ENCODE measurements around the gene VEGFA. TPM values are rescaled to one million over a fixed set of nuclear protein-coding genes. Genes with fewer than 3 reads are reported as not detected.
A peak's percentile ranks its signal among the peaks of the same experiment; 100 is the strongest.

VEGFA gene
- 111 and 117 TPM in 2 replicates for polyA plus RNA-seq (2013)

- Histone ChIP-seq H2BK12ac (ENCODE audit: low read length) (peak within 1 kb of the TSS; percentile 41), H4K8ac (ENCODE audit: low read depth, low read length) (peak within 1 kb of the TSS; percentile 27), H3K23ac (ENCODE audit: low read length) (no peak within 1 kb of the TSS), H2BK120ac (ENCODE audit: insufficient read depth, low read length, poor library complexity) (peak within 1 kb of the TSS; percentile 65), H3K14ac (ENCODE audit: low read length) (peak within 1 kb of the TSS; percentile 89), H3K36me3 (ENCODE audit: control insufficient read depth in 1 of 2, insufficient read depth in 2 of 2, low read length in 2 of 2) (no peaks in the 10 kb centered on the region), H3K4ac (ENCODE audit: low read depth, low read length) (peak within 1 kb of the TSS; percentile 53), H3K18ac (ENCODE audit: low read length) (peak within 1 kb of the TSS; percentile 93), H3K4me3 (ENCODE audit: low read depth, low read length) (peak within 1 kb of the TSS; percentile 82), H3K9ac (ENCODE audit: low read length) (peak within 1 kb of the TSS; percentile 79), H2AFZ (ENCODE audit: insufficient read depth, low read length, poor library complexity) (peak within 1 kb of the TSS; percentile 72), H4K12ac (ENCODE audit: low read depth, low read length) (peak within 1 kb of the TSS; percentile 51), H2BK5ac (ENCODE audit: low read depth, low read length, poor library complexity) (peak within 1 kb of the TSS; percentile 18), H4K91ac (ENCODE audit: low read depth, low read length) (peak within 1 kb of the TSS; percentile 71), H3K27me3 (ENCODE audit: insufficient read depth, low read length) (no peaks in the 10 kb centered on the region), H2AK5ac (ENCODE audit: low read length) (no peak within 1 kb of the TSS), H3K4me1 (ENCODE audit: control insufficient read depth in 1 of 2, insufficient read depth in 2 of 2, low read length in 2 of 2) (peaks cover 4 to 13% of the 10 kb centered on the region in 2 experiments), H3K4me2 (ENCODE audit: low read length) (peak within 1 kb of the TSS; percentile 98), H3K27ac (ENCODE audit: low read depth, low read length) (peak within 1 kb of the TSS; percentile 38), H3K9me3 (ENCODE audit: insufficient read depth, low read depth, low read length) (no peaks in the 10 kb centered on the region), H3K79me1 (ENCODE audit: low read length) (peaks cover 14% of the 10 kb centered on the region), H3K79me2 (ENCODE audit: control insufficient read depth, insufficient read depth, low read length, poor library complexity) (peaks cover 9% of the 10 kb centered on the region)
- no CpG with 5 or more reads among the region's 62 CpGs for WGBS (ENCODE audit: extremely low coverage, insufficient coverage, insufficient read length)
- peak; percentile 76 to 86 for DNase-seq
These were observed at the start of gene VEGFA for GRCh38 chr6:43769526-43770371. Gene VEGFA, plus strand, starts transcription at chr6:43770211.

GRCh38 chr6:43720999-43721398 lies 49.0 kb upstream of the VEGFA start:
- Histone ChIP-seq H3K9ac (ENCODE audit: low read length) (no peak overlapping the region), H3K23ac (ENCODE audit: low read length) (no peak overlapping the region), H3K79me2 (ENCODE audit: control insufficient read depth, insufficient read depth, low read length, poor library complexity) (no peaks in the 10 kb centered on the region), H2BK120ac (ENCODE audit: insufficient read depth, low read length, poor library complexity) (no peak overlapping the region), H2BK5ac (ENCODE audit: low read depth, low read length, poor library complexity) (no peak overlapping the region), H3K27ac (ENCODE audit: low read depth, low read length) (no peak overlapping the region), H3K4me1 (ENCODE audit: control insufficient read depth in 1 of 2, insufficient read depth in 2 of 2, low read length in 2 of 2) (no peaks in the 10 kb centered on the region), H4K12ac (ENCODE audit: low read depth, low read length) (no peak overlapping the region), H4K8ac (ENCODE audit: low read depth, low read length) (no peak overlapping the region), H3K27me3 (ENCODE audit: insufficient read depth, low read length) (no peaks in the 10 kb centered on the region), H3K4ac (ENCODE audit: low read depth, low read length) (no peak overlapping the region), H2AFZ (ENCODE audit: insufficient read depth, low read length, poor library complexity) (no peak overlapping the region), H2BK12ac (ENCODE audit: low read length) (no peak overlapping the region), H3K14ac (ENCODE audit: low read length) (no peak overlapping the region), H4K91ac (ENCODE audit: low read depth, low read length) (no peak overlapping the region), H3K4me3 (ENCODE audit: low read depth, low read length) (no peak overlapping the region), H2AK5ac (ENCODE audit: low read length) (no peak overlapping the region), H3K79me1 (ENCODE audit: low read length) (no peaks in the 10 kb centered on the region), H3K4me2 (ENCODE audit: low read length) (no peak overlapping the region), H3K9me3 (ENCODE audit: insufficient read depth, low read depth, low read length) (no peaks in the 10 kb centered on the region), H3K18ac (ENCODE audit: low read length) (no peak overlapping the region), H3K36me3 (ENCODE audit: control insufficient read depth in 1 of 2, insufficient read depth in 2 of 2, low read length in 2 of 2) (no peaks in the 10 kb centered on the region)
- WGBS (ENCODE audit: extremely low coverage, insufficient coverage, insufficient read length): no CpG with 5 or more reads among the region's 4 CpGs
- DNase-seq: no peak

- H3K4me3 ChIP-seq (ENCODE audit: low read depth, low read length): no peak overlapping the region
- no peak overlapping the region for H3K18ac ChIP-seq (ENCODE audit: low read length)
- no peak overlapping the region for H2BK5ac ChIP-seq (ENCODE audit: low read depth, low read length, poor library complexity)
- H3K27me3 ChIP-seq (ENCODE audit: insufficient read depth, low read length): no peaks in the 10 kb centered on the region
- H3K14ac ChIP-seq (ENCODE audit: low read length): no peak overlapping the region
- H3K23ac ChIP-seq (ENCODE audit: low read length): no peak overlapping the region
- H2BK120ac ChIP-seq (ENCODE audit: insufficient read depth, low read length, poor library complexity): no peak overlapping the region
- H3K9ac ChIP-seq (ENCODE audit: low read length): no peak overlapping the region
- no peaks in the 10 kb centered on the region for H3K4me1 ChIP-seq (ENCODE audit: control insufficient read depth in 1 of 2, insufficient read depth in 2 of 2, low read length in 2 of 2)
- no peaks in the 10 kb centered on the region for H3K36me3 ChIP-seq (ENCODE audit: control insufficient read depth in 1 of 2, insufficient read depth in 2 of 2, low read length in 2 of 2)
- H2AFZ ChIP-seq (ENCODE audit: insufficient read depth, low read length, poor library complexity): no peak overlapping the region
- H4K8ac ChIP-seq (ENCODE audit: low read depth, low read length): no peak overlapping the region
- no peak overlapping the region for H2BK12ac ChIP-seq (ENCODE audit: low read length)
- no peaks in the 10 kb centered on the region for H3K79me2 ChIP-seq (ENCODE audit: control insufficient read depth, insufficient read depth, low read length, poor library complexity)
- H3K27ac ChIP-seq (ENCODE audit: low read depth, low read length): no peak overlapping the region
- H3K4ac ChIP-seq (ENCODE audit: low read depth, low read length): no peak overlapping the region
- no CpG with 5 or more reads among the region's 10 CpGs for WGBS (ENCODE audit: extremely low coverage, insufficient coverage, insufficient read length)
- no peaks in the 10 kb centered on the region for H3K9me3 ChIP-seq (ENCODE audit: insufficient read depth, low read depth, low read length)
- H2AK5ac ChIP-seq (ENCODE audit: low read length): no peak overlapping the region
- H3K79me1 ChIP-seq (ENCODE audit: low read length): no peaks in the 10 kb centered on the region
- no peak overlapping the region for H3K4me2 ChIP-seq (ENCODE audit: low read length)
- H4K91ac ChIP-seq (ENCODE audit: low read depth, low read length): no peak overlapping the region
- no peak for DNase-seq
- no peak overlapping the region for H4K12ac ChIP-seq (ENCODE audit: low read depth, low read length)
These were observed 47.0 kb upstream of the VEGFA start for GRCh38 chr6:43722920-43723545.

- no peaks in the 10 kb centered on the region for H3K79me1 ChIP-seq (ENCODE audit: low read length)
- H3K27me3 ChIP-seq (ENCODE audit: insufficient read depth, low read length): no peaks in the 10 kb centered on the region
- no peak overlapping the region for H4K8ac ChIP-seq (ENCODE audit: low read depth, low read length)
- H3K9me3 ChIP-seq (ENCODE audit: insufficient read depth, low read depth, low read length): no peaks in the 10 kb centered on the region
- H2BK5ac ChIP-seq (ENCODE audit: low read depth, low read length, poor library complexity): no peak overlapping the region
- DNase-seq: peak; percentile 79 to 84
- H3K4me2 ChIP-seq (ENCODE audit: low read length): no peak overlapping the region
- no peak overlapping the region for H4K91ac ChIP-seq (ENCODE audit: low read depth, low read length)
- H3K27ac ChIP-seq (ENCODE audit: low read depth, low read length): no peak overlapping the region
- no peak overlapping the region for H3K4me3 ChIP-seq (ENCODE audit: low read depth, low read length)
- no peak overlapping the region for H3K23ac ChIP-seq (ENCODE audit: low read length)
- no peak overlapping the region for H2BK120ac ChIP-seq (ENCODE audit: insufficient read depth, low read length, poor library complexity)
- no peaks in the 10 kb centered on the region for H3K4me1 ChIP-seq (ENCODE audit: control insufficient read depth in 1 of 2, insufficient read depth in 2 of 2, low read length in 2 of 2)
- H2AK5ac ChIP-seq (ENCODE audit: low read length): no peak overlapping the region
- H3K36me3 ChIP-seq (ENCODE audit: control insufficient read depth in 1 of 2, insufficient read depth in 2 of 2, low read length in 2 of 2): no peaks in the 10 kb centered on the region
- H4K12ac ChIP-seq (ENCODE audit: low read depth, low read length): no peak overlapping the region
- no peak overlapping the region for H3K14ac ChIP-seq (ENCODE audit: low read length)
- no peak overlapping the region for H3K18ac ChIP-seq (ENCODE audit: low read length)
- WGBS (ENCODE audit: extremely low coverage, insufficient coverage, insufficient read length): no CpG with 5 or more reads among the region's 9 CpGs
- no peak overlapping the region for H3K9ac ChIP-seq (ENCODE audit: low read length)
- no peak overlapping the region for H2BK12ac ChIP-seq (ENCODE audit: low read length)
- no peak overlapping the region for H2AFZ ChIP-seq (ENCODE audit: insufficient read depth, low read length, poor library complexity)
- no peaks in the 10 kb centered on the region for H3K79me2 ChIP-seq (ENCODE audit: control insufficient read depth, insufficient read depth, low read length, poor library complexity)
- no peak overlapping the region for H3K4ac ChIP-seq (ENCODE audit: low read depth, low read length)
These were observed 46.2 kb upstream of the VEGFA start for GRCh38 chr6:43723737-43724295.

Measured in trophoblast cell (in vitro differentiated cells and primary cell).